ENCODE data around the gene STAMBP. TPM values are rescaled to one million over a fixed set of nuclear protein-coding genes. Genes with fewer than 3 reads are reported as not detected.
"Not testable (repeated sequence)": the region's sequence is repeated elsewhere in the genome, so short reads cannot be mapped to it uniquely, and the experiment has no call there.

Gene STAMBP
- polyA plus RNA-seq, 1 donor (not counting 4 experiments of a cell fraction or from before 2014, with no cell fraction given) = 95.4 TPM

- Histone ChIP-seq H3K9me1 (ENCODE audit: control insufficient read depth, extremely low read depth, insufficient read depth, low read length) (no peaks in the 10 kb centered on the region), H3K36me3 (ENCODE audit: control insufficient read depth in 2 of 2, extremely low read depth in 1 of 2, insufficient read depth in 2 of 2, low read length in 2 of 2) (no peaks in the 10 kb centered on the region)
- TF ChIP-seq EZH2 (IDR thresholded peaks at IDR 0.05; ENCODE audit: low read length) (no peak), CTCF (optimal IDR thresholded peaks at IDR 0.05 in 1 of 3, IDR thresholded peaks at IDR 0.05 in 1 of 3, conservative IDR thresholded peaks at IDR 0.05 in 1 of 3; ENCODE audit: extremely low read depth in 1 of 3, insufficient read depth in 2 of 3, low read length in 3 of 3) (no peak)
These were observed 57.6 kb downstream of the STAMBP start for GRCh38 chr2:73886357-73886756.

GRCh38 chr2:73887596-73888353, 59.0 kb downstream of the STAMBP start:
- not testable (repeated sequence) for H3K4me2 ChIP-seq (ENCODE audit: control insufficient read depth, extremely low read depth, insufficient read depth, low read depth, low read length); H2AFZ ChIP-seq (ENCODE audit: control insufficient read depth, low read length); FAIRE-seq

More at GRCh38 chr2:73886357-73886756, 57.6 kb downstream of the STAMBP start:
- no peaks in the 10 kb centered on the region for H3K27me3 ChIP-seq (ENCODE audit: control insufficient read depth, extremely low read depth, insufficient read depth, low read length)
- no peaks in the 10 kb centered on the region for H3K9me3 ChIP-seq (ENCODE audit: control insufficient read depth, low read depth, low read length)
- H3K27ac ChIP-seq (ENCODE audit: control insufficient read depth, insufficient read depth, low read length) = no peak overlapping the region
- no peak for DNase-seq (ENCODE audit: low read depth, low spot score)
- H3K4me1 ChIP-seq (ENCODE audit: control insufficient read depth, extremely low read depth, insufficient read depth, low read length) = peaks cover 5% of the 10 kb centered on the region
- no peak for FAIRE-seq
- H2AFZ ChIP-seq (ENCODE audit: control insufficient read depth, low read length) = no peak overlapping the region
- no peak overlapping the region for H3K4me3 ChIP-seq (ENCODE audit: control insufficient read depth in 2 of 3, extremely low read depth in 1 of 3, insufficient read depth in 2 of 3, low read depth in 1 of 3, low read length in 3 of 3)
- no peaks in the 10 kb centered on the region for H3K79me2 ChIP-seq (ENCODE audit: control insufficient read depth, insufficient read depth, low read length)
- no peak overlapping the region for H3K4me2 ChIP-seq (ENCODE audit: control insufficient read depth, extremely low read depth, insufficient read depth, low read depth, low read length)
- no peaks in the 10 kb centered on the region for H4K20me1 ChIP-seq (ENCODE audit: control insufficient read depth, extremely low read depth, insufficient read depth, low read length)
- dilution Hi-C loops (cut with MboI; ENCODE audit: extremely low pct_ligation_motif_present, low sequenced_read_pairs) = no loop called here
- no peak overlapping the region for H3K9ac ChIP-seq (ENCODE audit: control insufficient read depth, extremely low read depth, insufficient read depth, low read length)

More at GRCh38 chr2:73887596-73888353, 59.0 kb downstream of the STAMBP start:
- H3K9me3 ChIP-seq (ENCODE audit: control insufficient read depth, low read depth, low read length); H3K79me2 ChIP-seq (ENCODE audit: control insufficient read depth, insufficient read depth, low read length); H3K4me1 ChIP-seq (ENCODE audit: control insufficient read depth, extremely low read depth, insufficient read depth, low read length); H3K9ac ChIP-seq (ENCODE audit: control insufficient read depth, extremely low read depth, insufficient read depth, low read length); H3K9me1 ChIP-seq (ENCODE audit: control insufficient read depth, extremely low read depth, insufficient read depth, low read length); H4K20me1 ChIP-seq (ENCODE audit: control insufficient read depth, extremely low read depth, insufficient read depth, low read length); dilution Hi-C loops (cut with MboI; ENCODE audit: extremely low pct_ligation_motif_present, low sequenced_read_pairs); H3K36me3 ChIP-seq (ENCODE audit: control insufficient read depth in 2 of 2, extremely low read depth in 1 of 2, insufficient read depth in 2 of 2, low read length in 2 of 2); H3K27ac ChIP-seq (ENCODE audit: control insufficient read depth, insufficient read depth, low read length); H3K27me3 ChIP-seq (ENCODE audit: control insufficient read depth, extremely low read depth, insufficient read depth, low read length); H3K4me3 ChIP-seq (ENCODE audit: control insufficient read depth in 2 of 3, extremely low read depth in 1 of 3, insufficient read depth in 2 of 3, low read depth in 1 of 3, low read length in 3 of 3); DNase-seq (ENCODE audit: low read depth, low spot score): not testable (repeated sequence)
